Fibroblast of lung (primary cell): Measurements from ENCODE around the gene LCE1A.

ENCODE experiments used
- CTCF ChIP-seq, 2 donors: IDR thresholded peaks in 1 of 2; conservative IDR thresholded peaks in 1 of 2; 1 replicate in 1 of 2; 2 replicates in 1 of 2; pipeline ENCODE4 v1.5.1; 2011 to 2012; ENCODE audit warnings: low read length in 2 of 2, control low read depth in 1 of 2, inconsistent platforms in 1 of 2, low read depth in 1 of 2, mild to moderate bottlenecking in 1 of 2
- EZH2 ChIP-seq: IDR thresholded peaks from 2 replicates; pipeline ENCODE4 v1.5.1; 2012; ENCODE audit warnings: low read length, control low read depth, mild to moderate bottlenecking; ENCODE audit errors: missing control alignments

GRCh38 chr1:152801333-152801732 is 25.9 kb upstream of the LCE1A start:
- TF ChIP-seq EZH2 (no peak), CTCF (conservative IDR thresholded peaks at IDR 0.05 in 1 of 2, IDR thresholded peaks at IDR 0.05 in 1 of 2; ENCODE audit: low read depth in 1 of 2, low read length in 2 of 2) (no peak)
